HepG2 (cell line): ENCODE results near the gene CAPZB. TPM values are rescaled to one million over a fixed set of nuclear protein-coding genes. Genes with fewer than 3 reads are reported as not detected.

Source experiments
- CREM ChIP-seq, 2 experiments: sonication (generic) in 1 of 2; formaldehyde crosslinking in 1 of 2; IDR thresholded peaks; 2 replicates each; pipeline versions ENCODE4 v1.4.0 to v1.6.1; 2016 to 2020; ENCODE audit warnings: antibody characterized with exemption in 1 of 2, mild to moderate bottlenecking in 1 of 2, missing genetic modification reagents in 1 of 2
- FOXA3 ChIP-seq: IDR thresholded peaks from 2 replicates; pipeline ENCODE4 v1.6.1; 2016; ENCODE audit warnings: missing genetic modification reagents, missing compliant biosample characterization
- FOXJ3 ChIP-seq: sonication (generic); formaldehyde crosslinking; IDR thresholded peaks from 2 replicates; pipeline ENCODE4 v1.4.0; 2020; ENCODE audit warnings: missing genetic modification reagents, mild to moderate bottlenecking, borderline replicate concordance
- IRF2 ChIP-seq: IDR thresholded peaks from 2 replicates; pipeline ENCODE4 v1.6.1; 2018; ENCODE audit warnings: missing genetic modification reagents, missing compliant biosample characterization
- ISL2 ChIP-seq: sonication (generic); formaldehyde crosslinking; IDR thresholded peaks from 2 replicates; pipeline ENCODE4 v1.5.0; 2020; ENCODE audit warnings: missing genetic modification reagents
- MYC ChIP-seq: sonication (generic); formaldehyde crosslinking; IDR thresholded peaks from 2 replicates; pipeline ENCODE4 v1.9.0; 2021; ENCODE audit warnings: missing genetic modification reagents, borderline replicate concordance
- NR2F6 ChIP-seq, 2 experiments: IDR thresholded peaks; 2 replicates each; pipeline ENCODE4 v1.6.1; 2016; ENCODE audit warnings: antibody characterized with exemption in 1 of 2, mild to moderate bottlenecking in 1 of 2
- RARA ChIP-seq: IDR thresholded peaks from 2 replicates; pipeline ENCODE4 v1.6.1; 2016; ENCODE audit warnings: missing genetic modification reagents, missing compliant biosample characterization
- RBM22 ChIP-seq: fragments of 200-400 bp; formaldehyde crosslinking; optimal IDR thresholded peaks from 2 replicates; pipeline ENCODE3; 2017; ENCODE audit warnings: mild to moderate bottlenecking, low read length, moderate library complexity
- TCF7 ChIP-seq: sonication (generic); IDR thresholded peaks from 2 replicates; pipeline ENCODE4 v1.6.1; 2016; ENCODE audit warnings: antibody characterized with exemption, low read depth
- ZNF20 ChIP-seq: sonication (generic); formaldehyde crosslinking; IDR thresholded peaks from 2 replicates; pipeline ENCODE4 v1.4.0; 2020; ENCODE audit warnings: mild to moderate bottlenecking, moderate library complexity, missing genetic modification reagents
- ZNF44 ChIP-seq: sonication (generic); formaldehyde crosslinking; IDR thresholded peaks from 2 replicates; pipeline ENCODE4 v1.5.1; 2020; ENCODE audit warnings: mild to moderate bottlenecking, missing genetic modification reagents
- ZNF552 ChIP-seq: sonication (generic); formaldehyde crosslinking; IDR thresholded peaks from 2 replicates; pipeline ENCODE4 v1.9.0; 2022; ENCODE audit warnings: missing genetic modification reagents, mild to moderate bottlenecking, borderline replicate concordance
- polyA plus RNA-seq, 8 experiments: library from polyadenylated mRNA; depleted of rRNA in 3 of 8; stranded (reverse) in 7 of 8; unstranded in 1 of 8; fragments of >200 nt; fragmentation: Illumina TruSeq in 4 of 8; extraction: Trizol in 4 of 8; gene quantifications; 2 replicates each; pipeline versions ENCODE4 v1.2.1 to v1.2.3, GENCODE V29; 2011 to 2016; ENCODE audit warnings: low read depth in 4 of 8, missing spikeins in 1 of 8, mixed read lengths in 1 of 8; ENCODE audit not compliant: insufficient read depth in 1 of 8
- total RNA-seq, 5 experiments: library from RNA; depleted of rRNA; stranded (reverse); fragments of >200 nt; fragmentation: Illumina TruSeq; extraction: Trizol; gene quantifications; 2 replicates each; pipeline ENCODE4 v1.2.3, GENCODE V29; 2016; ENCODE audit warnings: low read depth in 1 of 5
- TF ChIP-seq, protein P1 (sequence below): sonication (generic); formaldehyde crosslinking; IDR thresholded peaks from 2 replicates; pipeline ENCODE4 v1.8.0; 2022; ENCODE audit warnings: missing genetic modification reagents, mild to moderate bottlenecking, inconsistent platforms, borderline replicate concordance
- TF ChIP-seq, protein P2 (sequence below): sonication (generic); formaldehyde crosslinking; conservative IDR thresholded peaks from 2 replicates; pipeline ENCODE4 v1.4.0; 2020; ENCODE audit warnings: mild to moderate bottlenecking, missing genetic modification reagents, moderate library complexity
- TF ChIP-seq, protein P3 (sequence below): sonication (generic); formaldehyde crosslinking; IDR thresholded peaks from 2 replicates; pipeline ENCODE4 v1.4.0; 2020; ENCODE audit warnings: mild to moderate bottlenecking, missing genetic modification reagents, borderline replicate concordance
- TF ChIP-seq, protein P4 (sequence below): sonication (generic); formaldehyde crosslinking; IDR thresholded peaks from 2 replicates; pipeline ENCODE4 v1.4.0; 2020; ENCODE audit warnings: mild to moderate bottlenecking, missing genetic modification reagents

CAPZB gene
- total and polyA plus RNA-seq, 2 of the 13 experiments (the other 11 are each of a cell fraction or from before 2014, with no cell fraction given) = 58.9 to 76.9 TPM

DNA sequence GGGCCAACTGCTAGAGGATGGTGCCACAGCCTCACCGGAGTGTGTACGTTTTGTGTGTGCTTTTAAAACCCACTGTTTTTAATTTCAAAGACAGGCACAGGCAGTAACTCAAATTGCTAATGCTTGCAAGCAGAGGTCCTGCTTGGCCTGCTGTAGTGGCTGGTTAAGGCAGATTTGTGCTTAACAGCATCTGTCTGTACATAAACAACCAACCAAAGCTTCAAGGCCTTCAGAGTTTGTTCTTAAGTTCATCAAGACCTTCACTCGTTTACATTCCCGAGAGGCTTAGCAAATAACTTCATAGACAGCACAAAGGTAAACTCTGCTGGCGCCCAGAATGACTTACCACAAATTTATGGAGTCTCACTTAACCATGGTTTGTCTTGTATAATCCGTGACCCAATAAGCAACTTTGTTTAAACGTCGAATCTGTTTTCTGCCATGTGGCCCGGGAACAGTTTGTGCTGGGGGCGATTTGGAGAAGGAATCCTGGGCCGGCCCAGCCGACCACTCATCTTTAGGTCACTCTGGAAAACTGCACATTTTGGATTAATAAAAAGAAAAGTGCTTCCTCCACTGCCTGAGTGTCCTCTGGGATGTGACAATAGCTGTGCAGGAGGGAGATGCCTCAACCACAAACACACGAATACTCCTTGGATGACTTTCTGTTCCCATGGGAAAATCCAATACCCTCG, 58.1 kb downstream of the CAPZB start (continued):
- TF ChIP-seq, protein P1, sequence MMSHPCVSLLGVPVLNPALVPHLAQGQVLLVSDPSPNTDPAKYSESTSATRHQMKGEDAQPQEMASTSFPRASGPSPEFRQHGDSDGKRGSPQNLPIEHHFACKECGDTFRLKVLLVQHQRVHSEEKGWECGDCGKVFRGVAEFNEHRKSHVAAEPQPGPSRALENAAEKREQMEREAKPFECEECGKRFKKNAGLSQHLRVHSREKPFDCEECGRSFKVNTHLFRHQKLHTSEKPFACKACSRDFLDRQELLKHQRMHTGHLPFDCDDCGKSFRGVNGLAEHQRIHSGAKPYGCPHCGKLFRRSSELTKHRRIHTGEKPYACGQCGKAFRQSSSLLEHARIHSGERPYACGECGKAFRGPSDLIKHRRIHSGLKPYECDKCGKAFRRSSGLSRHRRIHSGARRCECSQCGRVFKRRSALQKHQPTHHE (CRISPR knock-in tag) = no peak
- TF ChIP-seq, protein P2, sequence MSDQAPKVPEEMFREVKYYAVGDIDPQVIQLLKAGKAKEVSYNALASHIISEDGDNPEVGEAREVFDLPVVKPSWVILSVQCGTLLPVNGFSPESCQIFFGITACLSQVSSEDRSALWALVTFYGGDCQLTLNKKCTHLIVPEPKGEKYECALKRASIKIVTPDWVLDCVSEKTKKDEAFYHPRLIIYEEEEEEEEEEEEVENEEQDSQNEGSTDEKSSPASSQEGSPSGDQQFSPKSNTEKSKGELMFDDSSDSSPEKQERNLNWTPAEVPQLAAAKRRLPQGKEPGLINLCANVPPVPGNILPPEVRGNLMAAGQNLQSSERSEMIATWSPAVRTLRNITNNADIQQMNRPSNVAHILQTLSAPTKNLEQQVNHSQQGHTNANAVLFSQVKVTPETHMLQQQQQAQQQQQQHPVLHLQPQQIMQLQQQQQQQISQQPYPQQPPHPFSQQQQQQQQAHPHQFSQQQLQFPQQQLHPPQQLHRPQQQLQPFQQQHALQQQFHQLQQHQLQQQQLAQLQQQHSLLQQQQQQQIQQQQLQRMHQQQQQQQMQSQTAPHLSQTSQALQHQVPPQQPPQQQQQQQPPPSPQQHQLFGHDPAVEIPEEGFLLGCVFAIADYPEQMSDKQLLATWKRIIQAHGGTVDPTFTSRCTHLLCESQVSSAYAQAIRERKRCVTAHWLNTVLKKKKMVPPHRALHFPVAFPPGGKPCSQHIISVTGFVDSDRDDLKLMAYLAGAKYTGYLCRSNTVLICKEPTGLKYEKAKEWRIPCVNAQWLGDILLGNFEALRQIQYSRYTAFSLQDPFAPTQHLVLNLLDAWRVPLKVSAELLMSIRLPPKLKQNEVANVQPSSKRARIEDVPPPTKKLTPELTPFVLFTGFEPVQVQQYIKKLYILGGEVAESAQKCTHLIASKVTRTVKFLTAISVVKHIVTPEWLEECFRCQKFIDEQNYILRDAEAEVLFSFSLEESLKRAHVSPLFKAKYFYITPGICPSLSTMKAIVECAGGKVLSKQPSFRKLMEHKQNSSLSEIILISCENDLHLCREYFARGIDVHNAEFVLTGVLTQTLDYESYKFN (CRISPR knock-in tag) = 0 out of 2 replicates have a peak, but pooled peaks have one; percentile 29
- TF ChIP-seq TCF7 = peak; percentile 64
- TF ChIP-seq ZNF552 (CRISPR knock-in tag) = no peak
- peak; percentile 20 for TF ChIP-seq RBM22
- TF ChIP-seq MYC (CRISPR knock-in tag) = 0 out of 2 replicates have a peak, but pooled peaks have one; percentile 18
- peak; percentile 93 for TF ChIP-seq RARA (CRISPR knock-in tag)
- TF ChIP-seq ZNF44 = no peak
- 0 out of 2 replicates have a peak, but pooled peaks have one; percentile 42 for TF ChIP-seq FOXJ3
- TF ChIP-seq CREM (IDR thresholded peaks at IDR 0.05) = peak; percentile 56; the same call in 1 of the 2 replicates
- no peak for TF ChIP-seq CREM (CRISPR knock-in tag; IDR thresholded peaks at IDR 0.05)
- peak; percentile 41 for TF ChIP-seq FOXA3
- TF ChIP-seq, protein P3, sequence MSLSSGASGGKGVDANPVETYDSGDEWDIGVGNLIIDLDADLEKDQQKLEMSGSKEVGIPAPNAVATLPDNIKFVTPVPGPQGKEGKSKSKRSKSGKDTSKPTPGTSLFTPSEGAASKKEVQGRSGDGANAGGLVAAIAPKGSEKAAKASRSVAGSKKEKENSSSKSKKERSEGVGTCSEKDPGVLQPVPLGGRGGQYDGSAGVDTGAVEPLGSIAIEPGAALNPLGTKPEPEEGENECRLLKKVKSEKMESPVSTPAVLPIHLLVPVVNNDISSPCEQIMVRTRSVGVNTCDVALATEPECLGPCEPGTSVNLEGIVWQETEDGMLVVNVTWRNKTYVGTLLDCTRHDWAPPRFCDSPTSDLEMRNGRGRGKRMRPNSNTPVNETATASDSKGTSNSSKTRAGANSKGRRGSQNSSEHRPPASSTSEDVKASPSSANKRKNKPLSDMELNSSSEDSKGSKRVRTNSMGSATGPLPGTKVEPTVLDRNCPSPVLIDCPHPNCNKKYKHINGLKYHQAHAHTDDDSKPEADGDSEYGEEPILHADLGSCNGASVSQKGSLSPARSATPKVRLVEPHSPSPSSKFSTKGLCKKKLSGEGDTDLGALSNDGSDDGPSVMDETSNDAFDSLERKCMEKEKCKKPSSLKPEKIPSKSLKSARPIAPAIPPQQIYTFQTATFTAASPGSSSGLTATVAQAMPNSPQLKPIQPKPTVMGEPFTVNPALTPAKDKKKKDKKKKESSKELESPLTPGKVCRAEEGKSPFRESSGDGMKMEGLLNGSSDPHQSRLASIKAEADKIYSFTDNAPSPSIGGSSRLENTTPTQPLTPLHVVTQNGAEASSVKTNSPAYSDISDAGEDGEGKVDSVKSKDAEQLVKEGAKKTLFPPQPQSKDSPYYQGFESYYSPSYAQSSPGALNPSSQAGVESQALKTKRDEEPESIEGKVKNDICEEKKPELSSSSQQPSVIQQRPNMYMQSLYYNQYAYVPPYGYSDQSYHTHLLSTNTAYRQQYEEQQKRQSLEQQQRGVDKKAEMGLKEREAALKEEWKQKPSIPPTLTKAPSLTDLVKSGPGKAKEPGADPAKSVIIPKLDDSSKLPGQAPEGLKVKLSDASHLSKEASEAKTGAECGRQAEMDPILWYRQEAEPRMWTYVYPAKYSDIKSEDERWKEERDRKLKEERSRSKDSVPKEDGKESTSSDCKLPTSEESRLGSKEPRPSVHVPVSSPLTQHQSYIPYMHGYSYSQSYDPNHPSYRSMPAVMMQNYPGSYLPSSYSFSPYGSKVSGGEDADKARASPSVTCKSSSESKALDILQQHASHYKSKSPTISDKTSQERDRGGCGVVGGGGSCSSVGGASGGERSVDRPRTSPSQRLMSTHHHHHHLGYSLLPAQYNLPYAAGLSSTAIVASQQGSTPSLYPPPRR (CRISPR knock-in tag) = peak; percentile 55; the same call in 1 of the 2 replicates
- peak; percentile 70 for TF ChIP-seq ISL2 (CRISPR knock-in tag)
- TF ChIP-seq, protein P4, sequence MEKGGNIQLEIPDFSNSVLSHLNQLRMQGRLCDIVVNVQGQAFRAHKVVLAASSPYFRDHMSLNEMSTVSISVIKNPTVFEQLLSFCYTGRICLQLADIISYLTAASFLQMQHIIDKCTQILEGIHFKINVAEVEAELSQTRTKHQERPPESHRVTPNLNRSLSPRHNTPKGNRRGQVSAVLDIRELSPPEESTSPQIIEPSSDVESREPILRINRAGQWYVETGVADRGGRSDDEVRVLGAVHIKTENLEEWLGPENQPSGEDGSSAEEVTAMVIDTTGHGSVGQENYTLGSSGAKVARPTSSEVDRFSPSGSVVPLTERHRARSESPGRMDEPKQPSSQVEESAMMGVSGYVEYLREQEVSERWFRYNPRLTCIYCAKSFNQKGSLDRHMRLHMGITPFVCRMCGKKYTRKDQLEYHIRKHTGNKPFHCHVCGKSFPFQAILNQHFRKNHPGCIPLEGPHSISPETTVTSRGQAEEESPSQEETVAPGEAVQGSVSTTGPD (CRISPR knock-in tag) = 0 out of 2 replicates have a peak, but pooled peaks have one; percentile 26
- TF ChIP-seq IRF2 (CRISPR knock-in tag) = no peak
- TF ChIP-seq ZNF20 (CRISPR knock-in tag) = no peak
- TF ChIP-seq NR2F6 (IDR thresholded peaks at IDR 0.05) = no peak
- TF ChIP-seq NR2F6 (CRISPR knock-in tag; IDR thresholded peaks at IDR 0.05) = peak; percentile 24; the same call in 1 of the 2 replicates
